Activated CD8-positive, alpha-beta memory T cell treated with anti-CD3 and anti-CD28 coated beads, Interleukin-2, amount 10 ng/mL, durations not matched to agents 7 days and 5 days (primary cell): Measurements from ENCODE around the gene CPZ. TPM values are rescaled to one million over a fixed set of nuclear protein-coding genes. Genes with fewer than 3 reads are reported as not detected.

Experiments used
- ATAC-seq: fragments of 150-1000 bp; cut with Tn5 transposase; one replicate; pipeline ENCODE4 v1.10.0; 2021; ENCODE audit warnings: moderate library complexity
- CTCF ChIA-PET: fragments of 350-600 bp; sonication (Branson Sonifier 250); formaldehyde crosslinking; loops from one replicate; lab custom pipeline; 2021; ENCODE audit warnings: antibody characterized with exemption; lab: Charles Lee
- DNase-seq: peaks from one replicate; pipeline ENCODE4 v3.0.0-alpha.2; 2020
- H3K27ac Mint-ChIP-seq: one replicate; pipeline ENCODE4 v1.8.0; 2021; ENCODE audit warnings: mild to moderate bottlenecking, mixed read lengths
- H3K27me3 Mint-ChIP-seq: one replicate; pipeline ENCODE4 v1.8.0; 2021; ENCODE audit warnings: mixed read lengths
- H3K36me3 Mint-ChIP-seq: one replicate; pipeline ENCODE4 v1.8.0; 2021; ENCODE audit warnings: mild to moderate bottlenecking, mixed read lengths
- H3K4me1 Mint-ChIP-seq: one replicate; pipeline ENCODE4 v1.8.0; 2021; ENCODE audit warnings: mixed read lengths
- H3K4me3 Mint-ChIP-seq: one replicate; pipeline ENCODE4 v1.8.0; 2021; ENCODE audit warnings: mild to moderate bottlenecking, moderate library complexity, mixed read lengths
- H3K9me3 Mint-ChIP-seq: one replicate; pipeline ENCODE4 v1.8.0; 2022; ENCODE audit warnings: low read depth, mixed read lengths
- total RNA-seq, 2 experiments: library from RNA; stranded (reverse); gene quantifications; one replicate each; pipeline ENCODE4 v1.2.3, GENCODE V29; 2021

Gene CPZ
- total RNA-seq, 2 experiments from 2014 or later, result not detected

- no peak for ATAC-seq
- Mint-ChIP-seq H3K9me3 (no peaks in the 10 kb centered on the region), H3K27ac (no peak overlapping the region), H3K4me1 (no peaks in the 10 kb centered on the region), H3K4me3 (no peak overlapping the region), H3K36me3 (no peaks in the 10 kb centered on the region), H3K27me3 (no peaks in the 10 kb centered on the region)
- CTCF ChIA-PET, result no interaction called here
- no peak for DNase-seq
These were observed 49.5 kb downstream of the CPZ start for GRCh38 chr4:8641931-8642650.

GRCh38 chr4:8642651-8643321 lies 50.2 kb downstream of the CPZ start:
- H3K36me3 Mint-ChIP-seq, result no peaks in the 10 kb centered on the region
- H3K4me1 Mint-ChIP-seq, result no peaks in the 10 kb centered on the region
- DNase-seq, result no peak
- no peak for ATAC-seq
- H3K27me3 Mint-ChIP-seq, result no peaks in the 10 kb centered on the region
- H3K9me3 Mint-ChIP-seq, result no peaks in the 10 kb centered on the region
- H3K4me3 Mint-ChIP-seq, result no peak overlapping the region
- CTCF ChIA-PET, result no interaction called here
- no peak overlapping the region for H3K27ac Mint-ChIP-seq

GRCh38 chr4:8643441-8643840 lies 50.9 kb downstream of the CPZ start:
- DNase-seq, result no peak
- Mint-ChIP-seq H3K9me3 (no peaks in the 10 kb centered on the region), H3K27ac (no peak overlapping the region), H3K4me1 (no peaks in the 10 kb centered on the region), H3K4me3 (no peak overlapping the region), H3K36me3 (no peaks in the 10 kb centered on the region), H3K27me3 (no peaks in the 10 kb centered on the region)
- no peak for ATAC-seq
- CTCF ChIA-PET, result no interaction called here

DNA sequence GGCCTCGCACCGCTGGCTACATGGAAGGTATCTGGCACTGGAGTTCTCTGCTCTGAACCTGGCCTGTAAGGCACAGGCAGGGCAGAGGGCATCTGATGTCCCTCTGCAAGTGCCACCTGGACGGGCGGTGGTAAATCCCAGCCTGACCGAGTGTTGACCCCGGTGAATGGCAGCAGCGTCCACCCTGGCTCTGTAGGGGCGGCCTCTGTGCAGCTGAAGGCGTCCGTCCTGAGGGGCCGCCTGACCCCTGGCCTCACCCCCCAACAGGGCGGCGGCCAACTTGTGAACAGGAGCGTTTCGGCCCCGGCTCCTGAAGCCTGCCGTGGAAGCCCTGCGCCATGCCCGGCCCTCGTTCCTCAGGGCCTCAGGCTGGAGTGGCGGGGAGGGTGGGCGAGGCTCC lies 51.4 kb downstream of the CPZ start:
- ATAC-seq (no peak), DNase-seq (no peak)
- Mint-ChIP-seq H3K36me3 (no peaks in the 10 kb centered on the region), H3K9me3 (no peaks in the 10 kb centered on the region), H3K4me1 (no peaks in the 10 kb centered on the region), H3K27ac (no peak overlapping the region), H3K27me3 (no peaks in the 10 kb centered on the region), H3K4me3 (no peak overlapping the region)
- CTCF ChIA-PET, result no interaction called here

DNA sequence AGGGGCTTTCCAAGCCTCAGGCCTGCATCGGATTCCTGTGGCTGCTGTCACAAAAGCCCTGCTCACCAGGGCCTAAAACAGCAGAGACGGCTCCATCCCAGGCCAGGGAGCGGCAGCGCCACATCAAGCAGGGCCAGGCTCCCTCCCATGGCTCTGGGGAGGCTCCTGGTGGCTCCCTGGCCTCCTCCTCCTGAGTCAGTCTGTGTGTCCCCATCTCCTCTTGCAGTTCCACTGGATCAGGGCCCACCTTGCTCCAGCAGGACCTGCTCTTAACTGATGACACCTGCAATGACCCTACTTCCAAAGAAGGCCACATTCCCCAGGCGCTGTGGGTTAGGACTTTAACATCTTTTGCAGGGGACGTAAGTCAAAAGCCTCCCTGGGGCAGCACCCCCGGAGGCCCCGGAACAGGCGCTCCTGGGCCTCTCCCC lies 51.9 kb downstream of the CPZ start:
- Mint-ChIP-seq H3K27me3 (no peaks in the 10 kb centered on the region), H3K4me1 (no peaks in the 10 kb centered on the region), H3K4me3 (no peak overlapping the region), H3K27ac (no peak overlapping the region), H3K36me3 (no peaks in the 10 kb centered on the region), H3K9me3 (no peaks in the 10 kb centered on the region)
- CTCF ChIA-PET, result no interaction called here
- ATAC-seq (no peak), DNase-seq (peak; percentile 26)

GRCh38 chr4:8644966-8645752 lies 52.6 kb downstream of the CPZ start:
- ATAC-seq (no peak), DNase-seq (peak; percentile 28)
- H3K36me3 Mint-ChIP-seq, result no peaks in the 10 kb centered on the region
- H3K27me3 Mint-ChIP-seq, result no peaks in the 10 kb centered on the region
- CTCF ChIA-PET, result no interaction called here
- no peak overlapping the region for H3K27ac Mint-ChIP-seq
- no peak overlapping the region for H3K4me3 Mint-ChIP-seq
- H3K4me1 Mint-ChIP-seq, result no peaks in the 10 kb centered on the region
- H3K9me3 Mint-ChIP-seq, result no peaks in the 10 kb centered on the region

DNA sequence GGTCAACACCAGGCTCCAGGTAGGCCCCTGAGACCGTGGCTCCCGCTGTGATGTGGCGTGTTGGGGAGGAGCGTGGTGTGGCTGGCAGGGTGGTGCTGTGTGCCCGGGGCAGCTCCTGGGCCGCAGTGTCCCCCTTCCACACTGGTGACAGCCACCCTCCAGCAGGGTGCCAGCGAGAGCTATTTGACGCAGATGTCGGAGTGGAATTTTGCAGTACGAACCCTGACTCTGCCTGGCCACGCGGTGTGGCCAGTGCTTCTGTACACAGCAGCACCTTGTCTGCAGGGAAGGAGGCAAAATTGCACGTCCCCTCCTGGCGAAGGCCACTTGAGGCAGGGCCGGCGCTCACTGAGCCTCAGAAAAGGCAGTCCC lies 53.2 kb downstream of the CPZ start:
- no peak for ATAC-seq
- no peaks in the 10 kb centered on the region for H3K27me3 Mint-ChIP-seq
- H3K36me3 Mint-ChIP-seq, result no peaks in the 10 kb centered on the region

DNA sequence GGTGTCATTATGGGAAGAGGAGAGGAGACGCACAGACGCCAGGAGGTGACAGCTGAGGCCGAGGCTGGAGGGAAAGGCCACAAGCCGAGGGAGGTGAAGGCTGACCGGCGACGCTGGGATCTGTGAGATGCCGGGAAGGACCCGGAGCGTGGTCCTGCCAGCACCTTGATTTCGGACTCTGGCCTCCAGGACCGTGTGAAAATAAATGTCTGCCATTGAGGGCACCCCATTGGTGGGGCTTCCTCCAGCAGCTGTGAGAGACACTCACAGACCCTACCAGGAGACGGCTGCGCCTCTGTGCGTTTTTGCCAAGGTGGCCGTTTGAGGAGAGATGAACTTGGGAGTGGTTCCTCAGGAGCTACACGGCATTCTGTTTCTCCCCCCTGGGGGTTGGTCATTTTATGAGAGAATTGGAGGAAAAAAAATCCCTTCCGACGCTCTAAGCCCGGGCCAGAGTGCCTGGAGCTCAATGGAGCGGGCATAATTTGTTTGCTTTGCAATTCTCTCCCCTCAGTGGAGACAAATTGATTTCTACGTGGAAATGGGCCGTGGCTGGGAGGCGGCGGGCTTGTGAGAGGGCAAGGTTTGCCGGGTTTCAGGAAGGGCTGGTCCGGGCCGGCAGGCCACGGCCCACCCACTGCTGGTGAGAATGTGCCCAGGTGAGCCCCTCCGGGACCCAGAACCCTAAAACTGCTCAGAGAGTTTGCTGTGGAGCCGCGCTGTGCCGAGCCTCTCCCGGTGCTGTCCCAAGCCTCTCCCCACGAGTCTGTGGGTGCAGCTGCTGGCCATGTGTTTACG lies 53.9 kb downstream of the CPZ start:
- CTCF ChIA-PET, result no interaction called here
- Mint-ChIP-seq H3K27me3 (no peaks in the 10 kb centered on the region), H3K4me1 (no peaks in the 10 kb centered on the region), H3K9me3 (no peaks in the 10 kb centered on the region), H3K36me3 (no peaks in the 10 kb centered on the region), H3K4me3 (no peak overlapping the region), H3K27ac (no peak overlapping the region)
- DNase-seq, result peak; percentile 27
- ATAC-seq, result no peak

More for the DNA sequence above, 53.2 kb downstream of the CPZ start:
- Mint-ChIP-seq H3K9me3 (no peaks in the 10 kb centered on the region), H3K27ac (no peak overlapping the region), H3K4me3 (no peak overlapping the region), H3K4me1 (no peaks in the 10 kb centered on the region)
- CTCF ChIA-PET, result no interaction called here
- DNase-seq, result peak; percentile 31

GRCh38 chr4:8647094-8647570 lies 54.6 kb downstream of the CPZ start:
- Mint-ChIP-seq H3K27ac (no peak overlapping the region), H3K27me3 (no peaks in the 10 kb centered on the region), H3K4me1 (no peaks in the 10 kb centered on the region), H3K4me3 (no peak overlapping the region), H3K36me3 (no peaks in the 10 kb centered on the region), H3K9me3 (no peaks in the 10 kb centered on the region)
- CTCF ChIA-PET, result no interaction called here
- DNase-seq (no peak), ATAC-seq (no peak)

DNA sequence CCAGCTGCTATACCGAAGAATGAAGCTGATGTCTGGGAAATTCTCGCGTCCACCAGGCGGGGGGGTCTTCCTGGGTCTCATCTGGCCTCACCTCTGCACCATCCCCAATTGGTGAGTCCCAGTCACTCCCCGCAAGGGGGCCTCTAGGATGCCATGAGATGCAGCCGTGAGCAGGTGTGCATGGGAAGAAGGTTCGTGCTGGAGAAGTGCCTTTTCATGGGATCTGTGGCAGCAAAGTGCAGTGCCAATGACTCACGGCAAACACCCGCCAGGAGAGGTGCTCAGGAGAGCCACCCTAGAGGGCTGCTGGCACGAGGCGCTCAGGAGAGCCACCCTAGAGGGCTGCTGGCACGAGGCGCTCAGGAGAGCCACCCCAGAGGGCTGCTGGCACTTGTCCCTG lies 55.1 kb downstream of the CPZ start:
- no peaks in the 10 kb centered on the region for H3K36me3 Mint-ChIP-seq
- no peak overlapping the region for H3K27ac Mint-ChIP-seq
- H3K4me1 Mint-ChIP-seq, result no peaks in the 10 kb centered on the region
- H3K27me3 Mint-ChIP-seq, result no peaks in the 10 kb centered on the region
- no peaks in the 10 kb centered on the region for H3K9me3 Mint-ChIP-seq
- ATAC-seq, result no peak
- DNase-seq, result peak; percentile 32
- H3K4me3 Mint-ChIP-seq, result no peak overlapping the region
- CTCF ChIA-PET, result no interaction called here

- H3K27me3 Mint-ChIP-seq, result no peaks in the 10 kb centered on the region
- CTCF ChIA-PET, result no interaction called here
- DNase-seq (peak; percentile 19), ATAC-seq (no peak)
- no peaks in the 10 kb centered on the region for H3K9me3 Mint-ChIP-seq
- H3K36me3 Mint-ChIP-seq, result no peaks in the 10 kb centered on the region
- no peak overlapping the region for H3K27ac Mint-ChIP-seq
- no peak overlapping the region for H3K4me3 Mint-ChIP-seq
- H3K4me1 Mint-ChIP-seq, result no peaks in the 10 kb centered on the region
These were observed 55.7 kb downstream of the CPZ start for GRCh38 chr4:8648296-8648695.

- Mint-ChIP-seq H3K27ac (no peak overlapping the region), H3K9me3 (peaks cover under 1% of the 10 kb centered on the region), H3K36me3 (no peaks in the 10 kb centered on the region), H3K4me1 (no peaks in the 10 kb centered on the region), H3K4me3 (no peak overlapping the region), H3K27me3 (no peaks in the 10 kb centered on the region)
- CTCF ChIA-PET, result no interaction called here
- DNase-seq (peak; percentile 9), ATAC-seq (no peak)
These were observed 56.5 kb downstream of the CPZ start for GRCh38 chr4:8648816-8649630.
